ENCODE results near the gene GSG1L.

DNA sequence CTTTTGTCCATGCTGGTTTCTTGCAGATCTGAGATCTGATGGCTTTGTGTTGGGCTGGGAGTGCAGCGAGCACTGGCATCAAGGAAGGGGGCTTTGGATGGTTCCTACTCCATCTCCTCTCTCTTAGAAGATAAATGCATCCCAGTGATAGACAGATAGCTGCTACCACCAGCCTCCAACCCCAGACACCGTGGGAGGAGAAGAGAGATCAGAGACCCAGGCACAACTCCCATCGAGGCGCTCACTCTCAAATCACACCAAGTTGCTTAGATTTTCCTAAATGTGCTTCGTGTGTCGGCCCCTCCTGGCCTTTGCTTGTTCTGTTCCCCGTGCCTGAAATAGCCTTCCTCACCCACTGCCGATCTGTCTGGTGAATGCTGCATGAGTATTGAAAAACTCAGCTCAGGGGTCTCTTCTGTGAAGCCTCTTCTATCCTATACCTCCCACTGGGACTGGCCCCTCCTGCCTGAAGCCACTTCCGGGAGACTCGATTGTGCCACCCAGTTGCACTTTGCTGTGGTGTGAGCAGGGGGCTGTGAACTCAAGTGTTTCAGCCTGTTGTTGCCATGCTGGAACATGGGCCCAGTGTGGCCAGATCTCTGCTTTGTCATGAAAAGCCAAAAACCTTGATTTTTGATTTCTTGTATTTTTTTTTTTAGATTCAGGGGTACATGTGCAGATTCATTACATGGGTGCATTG lies 242.7 kb downstream of the GSG1L start:
- TF ChIP-seq PAF1 (CRISPR knock-in tag; IDR thresholded peaks at IDR 0.05) (no peak), CEBPZ (IDR thresholded peaks at IDR 0.05; ENCODE audit: low read length) (no peak), MAX (IDR thresholded peaks at IDR 0.05) (no peak), ETV5 (CRISPR knock-in tag; IDR thresholded peaks at IDR 0.05; ENCODE audit: borderline replicate concordance) (no peak), CTCF (CRISPR knock-in tag; IDR thresholded peaks at IDR 0.05) (no peak), CENPT (CRISPR knock-in tag; IDR thresholded peaks at IDR 0.05; ENCODE audit: low read depth) (no peak)
- TF ChIP-seq, protein P1, sequence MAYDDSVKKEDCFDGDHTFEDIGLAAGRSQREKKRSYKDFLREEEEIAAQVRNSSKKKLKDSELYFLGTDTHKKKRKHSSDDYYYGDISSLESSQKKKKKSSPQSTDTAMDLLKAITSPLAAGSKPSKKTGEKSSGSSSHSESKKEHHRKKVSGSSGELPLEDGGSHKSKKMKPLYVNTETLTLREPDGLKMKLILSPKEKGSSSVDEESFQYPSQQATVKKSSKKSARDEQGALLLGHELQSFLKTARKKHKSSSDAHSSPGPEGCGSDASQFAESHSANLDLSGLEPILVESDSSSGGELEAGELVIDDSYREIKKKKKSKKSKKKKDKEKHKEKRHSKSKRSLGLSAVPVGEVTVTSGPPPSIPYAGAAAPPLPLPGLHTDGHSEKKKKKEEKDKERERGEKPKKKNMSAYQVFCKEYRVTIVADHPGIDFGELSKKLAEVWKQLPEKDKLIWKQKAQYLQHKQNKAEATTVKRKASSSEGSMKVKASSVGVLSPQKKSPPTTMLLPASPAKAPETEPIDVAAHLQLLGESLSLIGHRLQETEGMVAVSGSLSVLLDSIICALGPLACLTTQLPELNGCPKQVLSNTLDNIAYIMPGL (CRISPR knock-in tag; IDR thresholded peaks at IDR 0.05; ENCODE audit: borderline replicate concordance in 1 of 2, low read depth in 1 of 2) = no peak

Measured in HepG2 (cell line).